ENCODE results near the gene TTC7B.

TTC7B gene

DNA sequence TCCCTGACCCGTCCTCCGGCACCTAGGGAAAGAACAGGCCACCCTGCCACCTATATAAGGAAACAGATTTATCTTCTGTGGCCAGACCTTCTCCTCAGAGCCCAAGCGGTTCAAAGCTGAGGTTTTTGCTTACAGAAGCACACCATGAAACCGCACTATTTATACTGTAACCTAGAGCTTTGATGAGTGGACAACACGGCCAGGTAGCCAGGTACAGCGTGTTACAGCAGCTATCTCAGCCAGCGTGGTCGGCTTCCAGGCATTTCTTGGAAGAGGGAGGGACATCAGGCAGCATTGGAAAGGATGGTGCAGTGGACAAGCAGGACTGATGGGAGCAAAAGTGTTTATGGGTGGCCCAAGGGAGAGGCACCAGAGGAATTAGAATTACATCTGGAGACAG is 34.4 kb downstream of the TTC7B start:
- Histone ChIP-seq H3K9me3 (ENCODE audit: insufficient read depth, low read length) (no peaks in the 10 kb centered on the region), H3K79me2 (ENCODE audit: insufficient read depth, low read length) (no peaks in the 10 kb centered on the region), H3K27ac (ENCODE audit: low read depth, low read length) (no peak overlapping the region), H3K36me3 (ENCODE audit: low read length) (no peaks in the 10 kb centered on the region), H3K9me2 (replicated peaks; ENCODE audit: insufficient read depth, low read length) (no peaks in the 10 kb centered on the region), H3K4me3 (ENCODE audit: insufficient read depth, low read length, poor library complexity, severe bottlenecking) (no peak overlapping the region), H3K27me3 (ENCODE audit: low read length) (no peaks in the 10 kb centered on the region), H2AFZ (ENCODE audit: low read depth, low read length, severe bottlenecking) (no peak overlapping the region), H3K4me2 (ENCODE audit: low read depth, low read length, poor library complexity, severe bottlenecking) (no peak overlapping the region), H3K9ac (ENCODE audit: low read length) (no peak overlapping the region), H4K20me1 (ENCODE audit: low read depth, low read length) (no peaks in the 10 kb centered on the region), H3F3A (ENCODE audit: insufficient read depth) (no peaks in the 10 kb centered on the region)
- TF ChIP-seq, protein P1, sequence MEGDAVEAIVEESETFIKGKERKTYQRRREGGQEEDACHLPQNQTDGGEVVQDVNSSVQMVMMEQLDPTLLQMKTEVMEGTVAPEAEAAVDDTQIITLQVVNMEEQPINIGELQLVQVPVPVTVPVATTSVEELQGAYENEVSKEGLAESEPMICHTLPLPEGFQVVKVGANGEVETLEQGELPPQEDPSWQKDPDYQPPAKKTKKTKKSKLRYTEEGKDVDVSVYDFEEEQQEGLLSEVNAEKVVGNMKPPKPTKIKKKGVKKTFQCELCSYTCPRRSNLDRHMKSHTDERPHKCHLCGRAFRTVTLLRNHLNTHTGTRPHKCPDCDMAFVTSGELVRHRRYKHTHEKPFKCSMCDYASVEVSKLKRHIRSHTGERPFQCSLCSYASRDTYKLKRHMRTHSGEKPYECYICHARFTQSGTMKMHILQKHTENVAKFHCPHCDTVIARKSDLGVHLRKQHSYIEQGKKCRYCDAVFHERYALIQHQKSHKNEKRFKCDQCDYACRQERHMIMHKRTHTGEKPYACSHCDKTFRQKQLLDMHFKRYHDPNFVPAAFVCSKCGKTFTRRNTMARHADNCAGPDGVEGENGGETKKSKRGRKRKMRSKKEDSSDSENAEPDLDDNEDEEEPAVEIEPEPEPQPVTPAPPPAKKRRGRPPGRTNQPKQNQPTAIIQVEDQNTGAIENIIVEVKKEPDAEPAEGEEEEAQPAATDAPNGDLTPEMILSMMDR (IDR thresholded peaks at IDR 0.05; ENCODE audit: insufficient read depth, low read length, poor library complexity, severe bottlenecking) = no peak
- TF ChIP-seq EZH2phosphoT487 (conservative IDR thresholded peaks at IDR 0.05; ENCODE audit: low read length) = no peak

DNA sequence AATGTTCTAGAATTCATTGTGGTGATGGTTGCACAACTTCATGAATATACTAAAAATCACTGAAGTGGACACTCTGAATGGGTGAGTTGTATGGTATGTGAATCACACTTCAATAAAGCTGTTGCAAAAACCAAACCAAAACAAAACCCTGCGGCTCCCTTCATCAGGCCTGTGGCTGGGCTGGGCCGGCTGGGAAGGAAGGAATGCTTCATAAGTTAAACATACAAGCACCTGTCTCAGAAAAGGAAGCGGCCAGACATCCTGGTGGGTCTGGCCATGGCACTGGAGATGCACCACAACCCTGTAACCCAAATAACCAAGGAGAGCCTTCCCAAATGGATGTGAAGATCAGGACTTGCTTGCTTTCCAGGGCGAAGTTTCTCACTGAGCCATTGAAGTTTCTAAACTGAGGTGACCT is 34.9 kb downstream of the TTC7B start:
- no peaks in the 10 kb centered on the region for H4K20me1 ChIP-seq (ENCODE audit: low read depth, low read length)
- no peaks in the 10 kb centered on the region for H3K27me3 ChIP-seq (ENCODE audit: low read length)
- no peak overlapping the region for H2AFZ ChIP-seq (ENCODE audit: low read depth, low read length, severe bottlenecking)
- H3K9ac ChIP-seq (ENCODE audit: low read length) = no peak overlapping the region
- no peaks in the 10 kb centered on the region for H3K9me3 ChIP-seq (ENCODE audit: insufficient read depth, low read length)
- TF ChIP-seq, protein P1 (IDR thresholded peaks at IDR 0.05; ENCODE audit: insufficient read depth, low read length, poor library complexity, severe bottlenecking) = no peak
- no peak for TF ChIP-seq EZH2phosphoT487 (conservative IDR thresholded peaks at IDR 0.05; ENCODE audit: low read length)
- H3K4me2 ChIP-seq (ENCODE audit: low read depth, low read length, poor library complexity, severe bottlenecking) = no peak overlapping the region
- H3K79me2 ChIP-seq (ENCODE audit: insufficient read depth, low read length) = no peaks in the 10 kb centered on the region
- H3F3A ChIP-seq (ENCODE audit: insufficient read depth) = no peaks in the 10 kb centered on the region
- H3K4me3 ChIP-seq (ENCODE audit: insufficient read depth, low read length, poor library complexity, severe bottlenecking) = no peak overlapping the region
- H3K36me3 ChIP-seq (ENCODE audit: low read length) = no peaks in the 10 kb centered on the region
- H3K9me2 ChIP-seq (replicated peaks; ENCODE audit: insufficient read depth, low read length) = no peaks in the 10 kb centered on the region
- no peak overlapping the region for H3K27ac ChIP-seq (ENCODE audit: low read depth, low read length)

DNA sequence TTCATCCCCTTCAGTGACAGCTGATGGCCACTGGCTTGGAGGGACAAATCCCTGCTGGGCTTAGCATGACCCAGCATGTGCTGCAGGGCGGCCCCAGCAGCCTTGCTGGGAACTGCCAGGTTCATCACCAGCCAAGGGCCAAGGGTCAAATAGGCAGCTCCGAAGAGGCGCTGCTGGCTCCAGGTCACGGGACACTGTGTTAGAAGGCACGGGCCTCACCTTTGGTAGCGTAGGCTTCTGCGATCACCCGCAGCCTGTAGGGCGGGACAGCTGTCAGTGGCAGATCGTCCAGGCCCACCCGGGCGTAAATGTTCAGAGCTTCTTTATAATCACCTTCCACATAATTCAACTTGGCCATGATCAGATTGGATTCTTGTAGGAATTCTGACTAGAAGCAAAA is 35.7 kb downstream of the TTC7B start:
- Histone ChIP-seq H3F3A (ENCODE audit: insufficient read depth) (no peaks in the 10 kb centered on the region), H3K27ac (ENCODE audit: low read depth, low read length) (no peak overlapping the region), H3K9me2 (replicated peaks; ENCODE audit: insufficient read depth, low read length) (no peaks in the 10 kb centered on the region), H3K36me3 (ENCODE audit: low read length) (no peaks in the 10 kb centered on the region), H3K27me3 (ENCODE audit: low read length) (no peaks in the 10 kb centered on the region), H3K9ac (ENCODE audit: low read length) (no peak overlapping the region), H3K4me2 (ENCODE audit: low read depth, low read length, poor library complexity, severe bottlenecking) (no peak overlapping the region), H3K4me3 (ENCODE audit: insufficient read depth, low read length, poor library complexity, severe bottlenecking) (no peak overlapping the region), H3K79me2 (ENCODE audit: insufficient read depth, low read length) (no peaks in the 10 kb centered on the region), H3K9me3 (ENCODE audit: insufficient read depth, low read length) (no peaks in the 10 kb centered on the region), H2AFZ (ENCODE audit: low read depth, low read length, severe bottlenecking) (no peak overlapping the region), H4K20me1 (ENCODE audit: low read depth, low read length) (no peaks in the 10 kb centered on the region)
- TF ChIP-seq, protein P1 (IDR thresholded peaks at IDR 0.05; ENCODE audit: insufficient read depth, low read length, poor library complexity, severe bottlenecking) = no peak
- TF ChIP-seq EZH2phosphoT487 (conservative IDR thresholded peaks at IDR 0.05; ENCODE audit: low read length) = no peak

All from SU-DHL-6 (cell line).